Liver (tissue), 3 donors: ENCODE data around the gene IFT122.
"Not testable (repeated sequence)": the region's sequence is repeated elsewhere in the genome, so short reads cannot be mapped to it uniquely, and the experiment has no call there.

Experiments
- EGR1 ChIP-seq, 2 donors: IDR thresholded peaks; 2 replicates each; pipeline ENCODE4 v1.6.1; 2016 to 2018; ENCODE audit warnings: antibody characterized with exemption in 2 of 2, low read depth in 2 of 2
- GABPA ChIP-seq, 2 donors: IDR thresholded peaks in 1 of 2; conservative IDR thresholded peaks in 1 of 2; 2 replicates each; pipeline ENCODE4 v1.6.1; 2016; ENCODE audit warnings: antibody characterized with exemption in 2 of 2, mild to moderate bottlenecking in 1 of 2, moderate library complexity in 1 of 2
- HNF4A ChIP-seq, 2 donors: conservative IDR thresholded peaks; 2 replicates each; pipeline ENCODE4 v1.6.1; 2016; ENCODE audit warnings: antibody characterized with exemption in 2 of 2, mild to moderate bottlenecking in 2 of 2
- JUND ChIP-seq, 2 donors: IDR thresholded peaks; 2 replicates each; pipeline ENCODE4 v1.6.1; 2016; ENCODE audit warnings: antibody characterized with exemption in 2 of 2
- RAD21 ChIP-seq, 2 donors: IDR thresholded peaks; 2 replicates each; pipeline ENCODE4 v1.6.1; 2016; ENCODE audit warnings: antibody characterized with exemption in 2 of 2, mild to moderate bottlenecking in 2 of 2
- REST ChIP-seq: IDR thresholded peaks from 2 replicates; pipeline ENCODE4 v1.6.1; 2016; ENCODE audit warnings: antibody characterized with exemption, mild to moderate bottlenecking
- SP1 ChIP-seq: IDR thresholded peaks from 2 replicates; pipeline ENCODE4 v1.6.1; 2018; ENCODE audit warnings: antibody characterized with exemption, mild to moderate bottlenecking
- TAF1 ChIP-seq: conservative IDR thresholded peaks from 2 replicates; pipeline ENCODE4 v1.6.1; 2016; ENCODE audit warnings: antibody characterized with exemption, mild to moderate bottlenecking
- YY1 ChIP-seq: IDR thresholded peaks from 2 replicates; pipeline ENCODE4 v1.6.1; 2016; ENCODE audit warnings: antibody characterized with exemption, mild to moderate bottlenecking
- ZBTB33 ChIP-seq: IDR thresholded peaks from 2 replicates; pipeline ENCODE4 v1.6.1; 2016; ENCODE audit warnings: antibody characterized with exemption
- TF ChIP-seq, protein P1 (sequence below): fragments of 150-350 bp; IDR thresholded peaks from 2 replicates; pipeline ENCODE4 v1.5.1; 2017; ENCODE audit warnings: improper control_type of control experiment, low read depth, low read length; ENCODE audit not compliant: missing input control
- TF ChIP-seq, protein P2 (sequence below): IDR thresholded peaks from 2 replicates; pipeline ENCODE4 v1.6.1; 2016; ENCODE audit warnings: antibody characterized with exemption
- donor health status: healthy.
- donor health status: healthy.

- TF ChIP-seq RAD21 (IDR thresholded peaks at IDR 0.05); REST; SP1; ZBTB33; GABPA (IDR thresholded peaks at IDR 0.05 in 1 of 2, conservative IDR thresholded peaks at IDR 0.05 in 1 of 2); HNF4A (conservative IDR thresholded peaks at IDR 0.05); TAF1; JUND (IDR thresholded peaks at IDR 0.05); EGR1 (IDR thresholded peaks at IDR 0.05; ENCODE audit: low read depth in 2 of 2); YY1: not testable (repeated sequence)
- TF ChIP-seq, protein P1, sequence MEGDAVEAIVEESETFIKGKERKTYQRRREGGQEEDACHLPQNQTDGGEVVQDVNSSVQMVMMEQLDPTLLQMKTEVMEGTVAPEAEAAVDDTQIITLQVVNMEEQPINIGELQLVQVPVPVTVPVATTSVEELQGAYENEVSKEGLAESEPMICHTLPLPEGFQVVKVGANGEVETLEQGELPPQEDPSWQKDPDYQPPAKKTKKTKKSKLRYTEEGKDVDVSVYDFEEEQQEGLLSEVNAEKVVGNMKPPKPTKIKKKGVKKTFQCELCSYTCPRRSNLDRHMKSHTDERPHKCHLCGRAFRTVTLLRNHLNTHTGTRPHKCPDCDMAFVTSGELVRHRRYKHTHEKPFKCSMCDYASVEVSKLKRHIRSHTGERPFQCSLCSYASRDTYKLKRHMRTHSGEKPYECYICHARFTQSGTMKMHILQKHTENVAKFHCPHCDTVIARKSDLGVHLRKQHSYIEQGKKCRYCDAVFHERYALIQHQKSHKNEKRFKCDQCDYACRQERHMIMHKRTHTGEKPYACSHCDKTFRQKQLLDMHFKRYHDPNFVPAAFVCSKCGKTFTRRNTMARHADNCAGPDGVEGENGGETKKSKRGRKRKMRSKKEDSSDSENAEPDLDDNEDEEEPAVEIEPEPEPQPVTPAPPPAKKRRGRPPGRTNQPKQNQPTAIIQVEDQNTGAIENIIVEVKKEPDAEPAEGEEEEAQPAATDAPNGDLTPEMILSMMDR, result not testable (repeated sequence)
- TF ChIP-seq, protein P2, sequence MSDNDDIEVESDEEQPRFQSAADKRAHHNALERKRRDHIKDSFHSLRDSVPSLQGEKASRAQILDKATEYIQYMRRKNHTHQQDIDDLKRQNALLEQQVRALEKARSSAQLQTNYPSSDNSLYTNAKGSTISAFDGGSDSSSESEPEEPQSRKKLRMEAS, result not testable (repeated sequence)
Observed at GRCh38 chr3:129487868-129488335, 47.9 kb downstream of the IFT122 start.
